Activated naive CD8-positive, alpha-beta T cell (primary cell): ENCODE data around the gene CAPNS1.

Experiments used
- H3K27ac Mint-ChIP-seq: one replicate; pipeline ENCODE4 v1.8.0; 2021; ENCODE audit warnings: mixed read lengths
- H3K27me3 Mint-ChIP-seq: one replicate; pipeline ENCODE4 v1.8.0; 2021; ENCODE audit warnings: mixed read lengths
- H3K36me3 Mint-ChIP-seq: one replicate; pipeline ENCODE4 v1.8.0; 2021; ENCODE audit warnings: mixed read lengths
- H3K4me1 Mint-ChIP-seq: one replicate; pipeline ENCODE4 v1.8.0; 2021; ENCODE audit warnings: low read depth, mixed read lengths
- H3K4me3 Mint-ChIP-seq: one replicate; pipeline ENCODE4 v1.8.0; 2021; ENCODE audit warnings: mild to moderate bottlenecking, mixed read lengths
- H3K9me3 Mint-ChIP-seq: one replicate; pipeline ENCODE4 v1.8.0; 2021; ENCODE audit warnings: low read depth, mixed read lengths

The CAPNS1 gene

GRCh38 chr19:36110487-36111199, 29.2 kb upstream of the CAPNS1 start, which contains the start of gene OVOL3:
Gene OVOL3 (plus strand): TSS chr19:36111143. CDS start chr19:36111203, 60 bp downstream.
- Mint-ChIP-seq H3K27me3 (no peaks in the 10 kb centered on the region), H3K4me1 (peaks cover 18% of the 10 kb centered on the region), H3K27ac (peak within 1 kb of the TSS; percentile 28), H3K9me3 (no peaks in the 10 kb centered on the region), H3K4me3 (no peak within 1 kb of the TSS), H3K36me3 (peaks cover 2% of the 10 kb centered on the region)

GRCh38 chr19:36111200-36111539, 28.7 kb upstream of the CAPNS1 start:
- no peak overlapping the region for H3K27ac Mint-ChIP-seq
- no peak overlapping the region for H3K4me3 Mint-ChIP-seq
- no peaks in the 10 kb centered on the region for H3K27me3 Mint-ChIP-seq
- peaks cover 2% of the 10 kb centered on the region for H3K36me3 Mint-ChIP-seq
- peaks cover 20% of the 10 kb centered on the region for H3K4me1 Mint-ChIP-seq
- no peaks in the 10 kb centered on the region for H3K9me3 Mint-ChIP-seq

DNA sequence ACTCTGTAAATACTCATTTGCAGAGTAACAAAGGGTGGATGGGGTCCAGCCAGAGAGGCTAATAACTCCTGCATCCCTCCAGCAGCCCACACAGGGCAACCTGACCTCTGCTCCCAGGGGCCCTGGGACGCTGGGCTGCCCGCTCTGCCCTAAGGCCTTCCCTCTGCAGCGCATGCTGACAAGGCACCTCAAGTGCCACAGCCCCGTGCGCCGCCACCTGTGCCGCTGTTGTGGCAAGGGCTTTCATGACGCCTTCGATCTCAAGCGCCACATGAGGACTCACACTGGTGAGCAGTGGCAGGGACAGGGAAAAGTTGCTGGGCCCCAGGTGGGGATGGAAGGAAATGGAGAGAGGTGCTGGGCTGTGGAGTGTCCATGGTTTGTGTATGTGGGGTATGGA, 27.2 kb upstream of the CAPNS1 start:
- peaks cover 4% of the 10 kb centered on the region for H3K36me3 Mint-ChIP-seq
- H3K27me3 Mint-ChIP-seq: no peaks in the 10 kb centered on the region
- H3K4me1 Mint-ChIP-seq: peaks cover 32% of the 10 kb centered on the region
- H3K4me3 Mint-ChIP-seq: peak overlapping the region; percentile 82
- peak overlapping the region; percentile 72 for H3K27ac Mint-ChIP-seq
- H3K9me3 Mint-ChIP-seq: no peaks in the 10 kb centered on the region

DNA sequence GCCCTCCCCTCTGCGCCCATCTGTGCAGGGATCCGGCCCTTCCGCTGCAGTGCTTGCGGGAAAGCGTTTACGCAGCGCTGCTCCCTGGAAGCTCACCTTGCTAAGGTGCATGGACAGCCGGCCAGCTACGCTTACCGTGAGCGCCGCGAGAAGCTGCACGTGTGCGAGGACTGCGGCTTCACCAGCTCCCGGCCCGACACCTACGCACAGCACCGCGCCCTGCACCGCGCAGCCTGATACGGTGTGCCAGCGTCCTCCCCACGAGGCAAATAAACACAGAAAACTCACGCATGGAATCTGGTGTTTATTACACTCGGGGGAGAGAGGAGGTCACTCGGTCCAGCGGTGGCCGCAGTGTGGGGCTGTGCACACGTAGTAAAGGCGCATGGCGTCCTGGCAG, 26.4 kb upstream of the CAPNS1 start:
- Mint-ChIP-seq H3K27ac (no peak overlapping the region), H3K9me3 (no peaks in the 10 kb centered on the region), H3K36me3 (peaks cover 6% of the 10 kb centered on the region), H3K4me3 (peak overlapping the region; percentile 98), H3K27me3 (no peaks in the 10 kb centered on the region), H3K4me1 (peaks cover 36% of the 10 kb centered on the region)

- Mint-ChIP-seq H3K27me3 (no peaks in the 10 kb centered on the region), H3K9me3 (no peaks in the 10 kb centered on the region), H3K36me3 (peaks cover 6% of the 10 kb centered on the region), H3K4me1 (peaks cover 36% of the 10 kb centered on the region), H3K4me3 (peak overlapping the region; percentile 98), H3K27ac (peak overlapping the region; percentile 96)
These were observed 25.8 kb upstream of the CAPNS1 start for GRCh38 chr19:36113894-36114720.

GRCh38 chr19:36114721-36115452, 25.0 kb upstream of the CAPNS1 start, which contains the start of gene POLR2I:
Gene POLR2I (minus strand): TSS chr19:36114875. CDS start chr19:36114856, 19 bp downstream.
- H3K4me3 Mint-ChIP-seq: peak within 1 kb of the TSS; percentile 98
- peaks cover 37% of the 10 kb centered on the region for H3K4me1 Mint-ChIP-seq
- H3K36me3 Mint-ChIP-seq: peaks cover 6% of the 10 kb centered on the region
- H3K27ac Mint-ChIP-seq: peak within 1 kb of the TSS; percentile 96
- H3K9me3 Mint-ChIP-seq: no peaks in the 10 kb centered on the region
- no peaks in the 10 kb centered on the region for H3K27me3 Mint-ChIP-seq

DNA sequence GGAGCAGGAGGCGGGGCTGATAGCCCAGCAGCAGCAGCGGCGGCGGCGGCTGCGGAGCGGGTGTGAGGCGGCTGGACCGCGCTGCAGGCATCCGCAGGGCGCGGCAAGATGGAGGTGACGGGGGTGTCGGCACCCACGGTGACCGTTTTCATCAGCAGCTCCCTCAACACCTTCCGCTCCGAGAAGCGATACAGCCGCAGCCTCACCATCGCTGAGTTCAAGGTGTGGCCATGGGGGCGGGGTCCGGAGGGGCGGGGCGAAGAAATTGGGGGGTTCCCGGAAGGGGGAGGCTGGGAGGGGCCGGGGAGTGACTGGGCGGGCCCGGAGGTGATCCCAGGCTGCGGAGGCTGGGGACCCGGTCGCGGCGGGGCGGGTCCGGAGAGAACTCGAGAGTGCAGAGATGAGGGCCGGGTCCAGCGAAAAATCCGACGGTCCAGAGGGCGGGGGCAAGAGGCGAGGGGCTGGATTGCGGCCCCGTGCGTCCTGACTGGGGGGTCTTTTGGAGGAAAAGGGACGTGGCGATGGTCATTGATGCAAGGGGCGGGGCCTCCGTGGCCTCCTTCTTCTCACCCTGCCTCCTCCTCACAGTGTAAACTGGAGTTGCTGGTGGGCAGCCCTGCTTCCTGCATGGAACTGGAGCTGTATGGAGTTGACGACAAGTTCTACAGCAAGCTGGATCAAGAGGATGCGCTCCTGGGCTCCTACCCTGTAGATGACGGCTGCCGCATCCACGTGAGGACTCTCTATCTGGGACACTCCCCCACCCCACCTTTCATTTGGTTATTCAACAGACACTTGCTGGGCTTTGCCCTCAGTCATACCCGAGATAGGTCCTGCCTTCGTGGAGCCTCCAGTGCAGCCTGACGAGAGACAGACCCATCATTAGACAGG, 24.2 kb upstream of the CAPNS1 start, which contains the start of gene TBCB:
TSS of gene TBCB (plus strand) at position 16 of the 891 bp plus-strand sequence. CDS start at position 109, 93 bp downstream.
- Mint-ChIP-seq H3K9me3 (no peaks in the 10 kb centered on the region), H3K27ac (peak within 1 kb of the TSS; percentile 96), H3K36me3 (peaks cover 8% of the 10 kb centered on the region), H3K4me3 (peak within 1 kb of the TSS; percentile 98), H3K4me1 (peaks cover 40% of the 10 kb centered on the region), H3K27me3 (no peaks in the 10 kb centered on the region)

DNA sequence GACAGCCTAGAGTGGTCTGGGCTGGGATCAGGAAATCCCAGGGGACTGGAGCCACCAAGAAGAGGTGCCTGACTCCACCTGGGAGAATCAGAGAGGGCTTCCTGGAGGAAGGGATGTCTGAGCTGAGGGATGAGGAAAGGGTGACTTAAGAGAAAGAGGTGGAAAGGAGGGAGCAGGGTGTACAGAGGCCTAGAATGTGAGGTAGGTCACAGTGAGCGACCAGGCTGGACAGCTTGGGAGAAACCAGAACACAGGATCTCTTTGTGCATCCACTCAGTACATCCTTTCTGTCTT, 23.6 kb upstream of the CAPNS1 start:
- Mint-ChIP-seq H3K4me3 (peak overlapping the region; percentile 98), H3K4me1 (peaks cover 40% of the 10 kb centered on the region), H3K27me3 (no peaks in the 10 kb centered on the region), H3K36me3 (peaks cover 8% of the 10 kb centered on the region), H3K27ac (peak overlapping the region; percentile 68), H3K9me3 (no peaks in the 10 kb centered on the region)

GRCh38 chr19:36120092-36120983, 19.5 kb upstream of the CAPNS1 start:
- Mint-ChIP-seq H3K9me3 (no peaks in the 10 kb centered on the region), H3K27ac (no peak overlapping the region), H3K4me1 (peaks cover 21% of the 10 kb centered on the region), H3K4me3 (no peak overlapping the region), H3K27me3 (no peaks in the 10 kb centered on the region), H3K36me3 (peaks cover 10% of the 10 kb centered on the region)

GRCh38 chr19:36120984-36121358, 18.9 kb upstream of the CAPNS1 start:
- H3K4me3 Mint-ChIP-seq: no peak overlapping the region
- peaks cover 10% of the 10 kb centered on the region for H3K36me3 Mint-ChIP-seq
- H3K4me1 Mint-ChIP-seq: peaks cover 21% of the 10 kb centered on the region
- H3K27ac Mint-ChIP-seq: no peak overlapping the region
- H3K27me3 Mint-ChIP-seq: no peaks in the 10 kb centered on the region
- no peaks in the 10 kb centered on the region for H3K9me3 Mint-ChIP-seq

DNA sequence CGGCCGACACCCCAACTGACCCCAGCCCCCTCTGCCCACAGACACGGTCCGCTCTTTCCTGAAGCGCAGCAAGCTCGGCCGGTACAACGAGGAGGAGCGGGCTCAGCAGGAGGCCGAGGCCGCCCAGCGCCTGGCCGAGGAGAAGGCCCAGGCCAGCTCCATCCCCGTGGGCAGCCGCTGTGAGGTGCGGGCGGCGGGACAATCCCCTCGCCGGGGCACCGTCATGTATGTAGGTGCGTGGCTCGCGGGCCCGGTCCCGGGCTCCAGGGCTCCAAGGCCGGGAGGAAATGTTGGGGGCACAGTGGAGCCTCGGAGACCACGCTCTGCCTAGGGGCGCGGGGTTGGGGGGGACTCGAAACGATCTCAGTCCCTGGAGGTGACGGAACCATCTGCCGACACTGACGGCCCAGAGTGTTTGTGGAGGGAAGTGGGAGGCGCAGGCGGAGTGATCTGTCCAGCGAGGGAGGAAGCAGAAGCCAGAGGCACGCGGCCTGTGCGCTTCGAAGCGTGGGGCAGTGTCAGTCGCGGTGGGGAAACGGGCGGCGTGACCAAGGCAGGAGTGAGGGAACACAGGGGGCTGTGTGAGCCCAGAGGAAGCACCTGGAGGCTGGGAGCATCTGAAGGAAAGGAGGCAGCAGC, 18.3 kb upstream of the CAPNS1 start:
- Mint-ChIP-seq H3K4me1 (peaks cover 15% of the 10 kb centered on the region), H3K27ac (no peak overlapping the region), H3K36me3 (peaks cover 10% of the 10 kb centered on the region)

DNA sequence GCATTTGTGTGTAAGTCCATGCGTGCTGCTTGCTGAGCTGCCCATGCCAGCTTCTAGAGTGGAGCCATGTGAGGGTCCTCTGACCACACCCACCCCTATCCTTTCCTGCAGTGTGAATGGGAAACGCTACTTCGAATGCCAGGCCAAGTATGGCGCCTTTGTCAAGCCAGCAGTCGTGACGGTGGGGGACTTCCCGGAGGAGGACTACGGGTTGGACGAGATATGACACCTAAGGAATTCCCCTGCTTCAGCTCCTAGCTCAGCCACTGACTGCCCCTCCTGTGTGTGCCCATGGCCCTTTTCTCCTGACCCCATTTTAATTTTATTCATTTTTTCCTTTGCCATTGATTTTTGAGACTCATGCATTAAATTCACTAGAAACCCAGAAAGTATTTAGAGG, 14.3 kb upstream of the CAPNS1 start:
- no peaks in the 10 kb centered on the region for H3K9me3 Mint-ChIP-seq
- H3K27me3 Mint-ChIP-seq: no peaks in the 10 kb centered on the region
- H3K36me3 Mint-ChIP-seq: peaks cover 2% of the 10 kb centered on the region
- peak overlapping the region; percentile 70 for H3K27ac Mint-ChIP-seq
- H3K4me1 Mint-ChIP-seq: peaks cover 10% of the 10 kb centered on the region
- no peak overlapping the region for H3K4me3 Mint-ChIP-seq

More for the DNA sequence above, 18.3 kb upstream of the CAPNS1 start:
- H3K4me3 Mint-ChIP-seq: no peak overlapping the region
- no peaks in the 10 kb centered on the region for H3K27me3 Mint-ChIP-seq
- no peaks in the 10 kb centered on the region for H3K9me3 Mint-ChIP-seq

DNA sequence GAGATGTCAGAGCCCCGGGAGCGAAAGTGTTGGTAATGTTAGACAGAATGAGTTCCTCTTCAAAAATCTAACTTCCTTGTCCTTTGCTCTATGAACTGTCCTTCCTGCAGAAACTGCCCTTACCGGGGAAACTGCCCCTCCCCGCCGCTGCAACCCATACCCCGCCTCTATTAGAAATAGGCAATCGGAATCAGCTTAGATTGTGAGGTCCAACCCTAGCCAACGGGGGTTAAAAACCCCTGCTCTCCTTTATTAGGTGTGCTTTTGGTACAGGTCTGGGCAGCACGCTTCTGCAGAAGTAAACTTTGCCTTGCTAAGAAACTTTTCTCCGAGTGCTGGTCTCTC, 11.5 kb upstream of the CAPNS1 start:
- Mint-ChIP-seq H3K4me3 (peak overlapping the region; percentile 92), H3K27me3 (no peaks in the 10 kb centered on the region), H3K36me3 (no peaks in the 10 kb centered on the region), H3K27ac (peak overlapping the region; percentile 100), H3K9me3 (no peaks in the 10 kb centered on the region), H3K4me1 (peaks cover 24% of the 10 kb centered on the region)
